Measurements from ENCODE around the gene ZDHHC9.

The ZDHHC9 gene

DNA sequence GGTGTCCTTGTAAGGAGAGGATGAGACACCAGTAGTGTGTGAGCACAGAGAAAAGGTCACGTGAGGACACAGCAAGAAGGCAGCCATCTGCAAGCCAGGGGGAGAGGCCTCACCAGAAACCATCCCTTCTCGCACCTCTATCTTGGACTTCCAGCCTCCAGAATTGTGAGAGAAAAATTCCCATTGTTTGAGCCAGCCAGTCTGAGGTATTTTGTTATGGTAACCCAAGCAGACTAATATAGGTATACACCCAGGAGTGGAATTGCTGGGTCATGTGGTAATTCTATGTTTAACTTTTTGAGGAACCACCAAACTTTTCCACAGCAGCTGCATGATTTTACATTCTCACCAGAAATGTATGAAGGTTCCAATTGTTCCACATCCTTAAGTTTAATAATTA is 25.6 kb downstream of the ZDHHC9 start:
- no peak for DNase-seq

DNA sequence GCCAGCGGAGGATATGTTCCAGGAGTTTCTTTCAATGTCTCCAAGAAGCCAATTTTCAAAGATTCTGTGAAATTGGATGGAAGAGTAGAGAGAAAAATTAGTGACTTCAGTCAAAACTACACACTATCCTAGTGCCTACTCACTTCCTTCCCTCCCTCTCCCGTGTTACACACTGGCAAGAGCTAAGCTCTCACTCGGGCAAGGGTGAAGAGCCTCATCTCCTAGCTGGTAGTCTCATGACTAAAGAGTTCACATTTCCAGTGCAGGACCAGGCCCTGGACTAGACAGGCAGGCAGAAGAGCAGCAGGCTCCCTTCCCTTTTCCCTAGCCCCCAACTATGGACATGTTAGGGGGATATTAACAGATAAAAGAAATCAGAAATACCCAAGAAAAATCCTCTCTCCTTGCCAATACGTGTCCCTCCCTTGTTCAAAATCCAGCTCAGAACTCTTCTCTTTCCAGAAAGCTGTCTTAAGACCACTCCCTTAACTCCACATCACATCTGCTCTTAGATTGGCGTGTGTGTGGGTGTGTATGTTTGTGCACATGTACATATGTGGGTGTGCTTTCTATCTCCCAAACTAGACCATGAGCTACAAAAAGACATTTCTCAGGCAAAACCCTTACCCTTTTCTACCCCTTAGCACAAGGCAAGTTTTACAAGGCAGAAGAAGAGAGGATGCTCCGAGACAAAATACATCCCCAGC is 29.9 kb downstream of the ZDHHC9 start:
- DNase-seq, result no peak

DNA sequence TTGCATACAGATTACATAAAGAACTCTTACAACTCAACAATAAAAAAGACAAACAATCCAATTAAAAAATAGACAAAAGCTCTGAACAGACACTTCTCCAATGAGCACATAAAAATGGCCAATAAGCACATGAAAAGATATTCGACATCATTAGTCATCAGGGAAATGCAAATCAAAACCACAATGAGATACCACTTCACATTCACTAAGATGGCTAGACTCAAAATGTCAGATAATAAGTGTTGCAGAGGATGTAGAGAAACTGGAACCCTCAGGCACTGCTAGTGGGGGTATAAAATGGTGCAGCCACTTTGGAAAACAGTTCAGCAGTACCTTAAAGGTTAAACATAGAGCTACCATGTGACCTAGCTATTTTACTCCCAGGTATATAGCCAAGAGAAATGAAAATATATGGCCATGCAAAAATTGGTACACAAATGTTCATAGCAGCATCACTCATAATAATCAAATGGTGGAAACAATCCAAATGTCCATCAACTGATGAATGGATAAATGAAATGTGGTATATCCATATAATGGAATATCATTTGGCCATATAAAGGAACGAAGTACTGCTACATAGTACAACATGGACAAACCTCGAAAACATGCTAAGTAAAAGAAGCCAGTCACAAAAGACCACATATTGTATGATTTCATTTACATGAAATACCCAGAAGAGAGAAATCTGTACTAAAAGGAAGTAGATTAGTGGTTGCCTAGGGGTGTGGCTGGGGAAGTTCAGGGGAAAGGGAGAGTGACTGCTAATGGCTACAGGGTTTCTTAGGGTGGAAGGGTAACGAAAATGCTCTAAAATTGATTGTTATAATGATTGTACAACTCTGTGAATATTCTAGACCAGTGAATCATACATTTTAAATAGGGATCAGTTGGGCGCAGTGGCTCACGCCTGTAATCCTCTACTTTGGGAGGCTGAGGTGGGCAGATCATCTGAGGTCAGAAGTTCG is 34.6 kb downstream of the ZDHHC9 start:
- no peak for DNase-seq

DNA sequence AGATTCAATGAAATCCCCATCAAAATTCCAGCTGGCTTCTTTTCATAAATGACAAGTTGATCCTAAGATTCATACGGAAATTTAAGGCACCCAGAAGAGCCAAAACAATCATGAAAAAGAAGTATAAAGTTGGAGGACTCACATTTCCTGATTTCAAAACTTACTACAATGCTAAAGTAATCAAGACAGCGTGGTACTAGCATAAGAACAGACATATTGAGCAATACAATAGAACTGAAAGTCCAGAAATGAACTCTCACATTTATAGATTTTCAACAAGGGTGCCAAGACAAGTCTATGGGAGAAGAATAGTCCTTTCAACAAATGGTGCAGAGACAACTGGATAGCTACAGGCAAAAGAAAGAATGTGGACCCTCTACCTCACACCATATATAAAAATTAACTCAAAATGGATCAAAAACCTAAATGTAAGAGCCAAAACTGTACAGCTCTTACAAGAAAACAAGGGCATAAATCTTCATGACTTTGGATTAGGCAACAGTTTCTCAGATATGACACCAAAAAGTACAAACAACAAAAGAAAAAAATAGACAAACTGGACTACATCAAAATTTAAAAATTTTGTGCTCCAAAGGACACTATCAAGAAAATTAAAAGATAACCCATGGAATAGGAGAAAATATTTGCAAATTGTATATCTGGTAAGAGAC is 35.4 kb downstream of the ZDHHC9 start:
- DNase-seq, result no peak

DNA sequence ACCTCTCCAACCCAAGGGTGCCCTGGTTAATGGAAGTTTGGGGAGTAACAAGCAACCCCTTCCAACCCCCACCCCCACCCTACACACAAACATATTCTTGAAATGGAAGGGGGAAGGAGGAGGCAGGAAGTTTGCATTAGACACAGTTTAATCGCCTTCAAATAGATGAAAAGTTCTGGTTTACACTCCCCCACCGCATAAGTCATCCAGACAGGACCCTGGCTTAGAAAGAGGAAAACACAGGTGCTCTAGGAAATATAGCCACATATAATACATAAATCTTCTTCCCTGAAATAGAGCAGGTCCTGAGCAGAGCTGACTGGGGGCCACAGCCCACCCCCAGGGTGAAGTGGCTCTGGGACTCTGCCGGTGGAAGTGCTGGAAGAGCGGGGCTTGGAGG is 38.9 kb downstream of the ZDHHC9 start:
- DNase-seq, result no peak

DNA sequence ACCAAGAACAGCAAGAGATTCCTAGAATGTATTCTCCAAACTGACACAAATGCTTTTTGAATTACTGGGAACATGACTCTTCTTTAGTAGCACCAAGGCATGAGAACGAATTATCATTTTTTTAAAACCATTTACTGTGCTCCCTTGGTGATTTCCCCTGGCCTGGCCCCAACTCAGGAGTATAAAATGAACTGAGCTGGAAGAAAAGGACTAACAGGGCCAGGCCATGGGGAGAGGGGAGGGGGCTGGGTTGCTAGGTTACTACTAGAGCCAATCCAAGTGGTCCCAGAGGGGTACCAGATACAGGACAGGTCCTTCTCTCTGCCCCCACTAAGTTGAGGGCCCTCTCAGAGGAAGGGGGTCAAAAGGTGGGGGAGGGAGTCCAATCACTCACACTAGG is 40.8 kb downstream of the ZDHHC9 start:
- DNase-seq, result no peak

DNA sequence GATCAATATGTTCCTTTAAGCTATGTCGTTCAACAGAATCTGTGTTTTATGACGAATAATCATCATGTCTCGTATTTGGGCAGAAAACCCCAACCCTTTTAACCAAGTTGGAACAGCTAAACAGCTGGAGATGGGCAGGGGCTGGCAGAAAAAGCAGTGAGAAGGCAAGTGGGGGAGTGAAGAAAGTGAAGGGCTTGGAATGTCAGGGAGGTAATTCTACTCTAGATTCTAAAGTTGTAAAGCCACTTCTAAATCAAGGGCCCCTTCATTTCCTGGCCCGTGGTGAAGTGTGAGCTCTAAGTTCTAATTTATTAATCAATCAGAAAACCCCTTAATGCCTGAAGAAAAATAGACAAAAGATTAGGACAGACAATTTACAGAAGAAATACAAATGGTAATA is 43.5 kb downstream of the ZDHHC9 start:
- no peak for DNase-seq

DNA sequence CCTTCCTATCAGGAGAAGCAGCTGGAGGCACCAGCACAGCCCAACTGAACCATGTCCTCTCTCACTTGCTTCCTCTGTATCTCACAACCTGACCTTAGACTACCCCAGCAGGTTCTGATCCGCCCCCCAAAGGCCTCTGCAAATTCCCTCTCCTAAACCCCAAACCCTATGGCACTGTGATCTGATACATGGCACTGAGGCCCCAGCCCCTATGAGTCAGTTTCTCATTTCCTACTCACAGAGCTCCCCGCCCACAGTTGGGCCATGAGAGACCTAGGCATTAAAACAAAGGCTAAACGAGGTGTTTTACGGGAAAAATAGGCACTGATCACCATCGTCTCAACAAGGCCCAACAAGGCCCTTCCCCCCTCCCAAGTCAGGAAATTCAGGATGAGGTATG is 44.8 kb downstream of the ZDHHC9 start:
- DNase-seq, result no peak

DNA sequence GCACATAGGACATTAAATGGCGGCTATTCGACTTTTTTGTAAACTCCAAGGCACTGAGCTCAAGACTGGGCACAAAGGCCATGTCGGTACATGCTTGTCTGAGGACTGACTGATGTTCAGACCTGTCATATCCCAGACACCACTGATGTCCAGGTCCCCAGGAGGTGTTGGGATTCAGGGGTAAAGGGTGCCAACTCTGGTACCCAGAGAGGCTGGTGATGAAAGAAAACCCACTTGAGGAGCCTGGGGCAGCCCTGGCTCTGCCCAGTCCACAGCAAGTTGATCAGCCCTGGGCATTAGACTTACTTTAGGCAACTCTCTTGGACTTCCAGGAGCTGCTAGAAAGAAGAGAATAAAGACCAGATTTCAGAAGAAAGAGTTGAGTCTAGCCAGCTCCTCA is 45.2 kb downstream of the ZDHHC9 start:
- DNase-seq, result no peak

DNA sequence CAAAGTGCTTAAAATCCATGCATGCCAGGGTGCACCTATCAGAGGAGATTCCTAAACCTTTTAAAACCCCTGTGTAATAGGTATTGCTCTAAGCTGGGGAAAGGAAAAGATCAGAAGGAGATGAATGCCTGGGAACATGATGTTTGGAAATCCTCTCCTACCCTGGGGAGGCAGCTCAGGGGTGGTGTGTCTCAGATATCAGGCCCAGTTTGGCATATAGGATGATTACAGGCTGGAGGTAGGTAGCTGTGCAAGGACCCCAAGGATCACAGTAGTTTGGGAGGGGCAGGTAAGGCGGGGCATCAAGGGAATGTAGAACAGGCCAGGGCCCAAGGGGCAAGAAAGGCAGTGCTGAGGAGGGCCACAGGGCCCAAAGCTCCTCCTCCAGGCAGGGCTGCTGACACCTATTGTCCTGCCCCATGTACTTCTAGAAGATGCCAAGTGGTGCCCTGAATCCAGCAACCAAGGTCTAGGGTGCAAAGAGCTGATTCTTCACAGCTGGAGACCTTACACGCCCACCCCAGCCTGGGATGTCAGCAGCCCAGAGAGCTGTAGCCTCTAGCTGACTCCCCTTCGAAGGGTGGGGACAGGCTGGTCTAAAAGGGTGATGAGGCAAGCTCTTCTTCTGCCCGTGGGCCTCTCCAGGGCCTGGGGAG is 46.3 kb downstream of the ZDHHC9 start:
- no peak for DNase-seq

DNA sequence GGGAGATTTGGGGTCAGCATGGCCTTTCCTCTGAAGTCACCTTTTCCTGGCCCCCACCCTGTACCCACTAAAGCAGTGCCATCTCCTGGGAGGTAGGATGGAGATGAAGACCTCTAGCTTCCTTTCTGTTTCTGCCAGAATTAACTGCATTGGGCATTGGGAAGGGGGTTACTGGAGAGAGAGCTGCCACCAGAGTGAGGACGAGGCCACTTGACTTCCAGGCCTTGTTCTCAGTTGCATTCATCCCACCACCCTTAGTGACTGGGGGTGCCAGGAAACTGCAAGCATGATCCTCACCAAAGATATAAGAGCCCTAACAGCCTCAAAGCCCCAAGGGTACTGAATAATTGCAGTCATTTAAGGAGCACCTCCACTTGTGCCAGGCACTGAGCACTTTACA is 48.1 kb downstream of the ZDHHC9 start:
- DNase-seq, result no peak

DNA sequence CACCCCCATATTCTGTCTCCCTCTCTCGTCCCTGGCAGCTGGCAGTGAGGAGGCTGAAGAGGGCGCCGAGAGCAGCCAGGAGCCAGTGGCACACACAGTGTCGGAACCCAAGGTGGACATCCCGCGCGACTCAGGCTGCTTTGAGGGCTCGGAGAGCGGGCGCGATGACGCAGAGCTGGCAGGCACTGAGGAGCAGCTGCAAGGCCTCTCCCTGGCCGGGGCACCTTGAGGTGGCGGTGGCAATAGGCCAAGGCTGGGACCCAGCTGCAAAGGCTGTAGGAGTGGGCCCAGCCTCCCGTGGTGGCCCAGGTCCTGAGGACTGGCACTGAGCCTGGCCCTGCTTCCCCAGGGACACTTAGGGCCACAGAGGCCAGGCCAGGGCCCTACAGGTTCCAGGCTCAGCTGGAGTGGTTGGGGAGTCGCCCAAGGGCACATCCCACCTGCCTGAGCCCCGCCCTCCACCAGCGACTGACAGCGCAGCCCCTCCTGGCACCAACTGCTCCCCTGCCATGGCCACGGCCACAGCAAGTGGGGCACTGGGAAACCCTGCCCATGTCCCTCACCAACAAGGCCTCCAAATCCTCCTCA is 50.0 kb downstream of the ZDHHC9 start:
- DNase-seq, result no peak

DNA sequence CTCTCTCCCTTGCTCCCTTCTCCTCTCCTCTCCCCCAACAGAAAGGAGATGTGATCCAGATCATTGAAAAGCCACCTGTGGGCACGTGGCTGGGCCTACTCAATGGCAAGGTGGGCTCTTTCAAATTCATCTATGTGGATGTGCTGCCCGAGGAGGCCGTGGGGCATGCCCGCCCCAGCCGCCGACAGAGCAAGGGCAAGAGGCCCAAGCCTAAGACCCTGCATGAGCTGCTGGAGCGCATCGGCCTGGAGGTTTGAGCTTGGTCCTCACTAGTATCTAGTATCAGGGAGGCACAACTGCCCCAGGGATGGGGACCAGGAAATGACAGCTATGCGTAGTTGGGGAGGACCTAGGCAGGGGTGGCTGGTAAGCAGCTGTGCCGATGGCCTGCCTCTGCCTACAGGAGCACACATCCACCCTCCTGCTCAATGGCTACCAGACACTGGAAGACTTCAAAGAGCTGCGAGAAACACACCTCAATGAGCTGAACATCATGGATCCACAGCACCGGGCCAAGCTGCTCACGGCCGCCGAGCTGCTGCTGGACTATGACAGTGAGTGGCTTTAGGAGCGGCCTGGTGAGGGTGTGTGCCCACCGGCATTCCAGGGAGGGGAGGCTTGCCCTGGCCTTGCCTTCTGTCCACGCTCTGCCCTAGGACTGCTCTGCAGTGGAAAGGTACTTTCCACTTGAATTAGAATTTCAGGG is 50.9 kb downstream of the ZDHHC9 start:
- no peak for DNase-seq

DNA sequence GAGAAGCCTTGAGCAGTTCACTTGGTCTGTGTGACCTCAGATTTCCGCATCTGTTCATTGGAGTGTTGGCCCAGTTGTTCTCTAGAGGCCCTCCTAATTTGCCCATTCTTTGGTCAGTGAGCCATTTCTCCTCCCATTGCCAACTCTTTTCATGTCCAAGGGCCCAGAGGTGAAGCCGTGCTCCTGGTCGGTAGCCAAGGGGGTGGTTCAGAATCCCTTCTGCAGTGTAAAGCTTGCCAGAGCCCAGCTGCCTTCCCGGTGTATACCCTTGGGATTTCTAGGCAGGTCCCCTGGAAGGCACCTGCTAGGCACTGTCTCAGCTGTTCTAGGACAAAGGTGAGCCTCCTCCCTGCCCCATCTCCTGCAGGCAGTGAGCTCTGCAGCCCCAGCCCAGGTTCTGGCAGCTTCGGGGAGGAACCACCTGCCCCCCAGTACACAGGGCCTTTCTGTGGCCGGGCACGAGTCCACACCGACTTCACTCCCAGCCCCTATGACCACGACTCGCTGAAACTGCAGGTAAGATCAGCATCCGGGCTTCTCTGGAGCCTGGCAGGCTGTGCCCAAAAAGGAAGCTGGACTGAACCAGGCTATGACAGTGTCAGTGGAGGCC is 51.6 kb downstream of the ZDHHC9 start:
- DNase-seq, result no peak

DNA sequence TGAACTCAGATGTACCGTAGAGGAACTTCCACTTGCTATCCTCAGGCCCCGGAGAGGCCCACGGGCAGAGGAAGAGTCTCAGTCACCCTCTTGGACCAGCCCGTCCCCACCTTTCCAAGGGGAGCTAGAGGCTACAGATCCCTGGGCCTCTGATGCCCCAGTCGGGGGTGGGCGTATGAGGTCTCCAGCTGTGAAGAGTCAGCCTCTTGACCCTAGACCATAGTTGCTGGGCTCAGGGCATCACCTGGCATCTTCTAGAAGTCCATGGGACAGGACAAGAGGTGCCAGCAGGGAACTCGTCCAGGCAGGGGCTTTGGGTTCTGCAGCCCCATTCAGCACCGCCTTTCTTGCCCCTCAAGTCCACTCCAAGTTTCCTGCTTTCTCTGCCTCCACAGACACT is 52.4 kb downstream of the ZDHHC9 start:
- DNase-seq, result no peak

DNA sequence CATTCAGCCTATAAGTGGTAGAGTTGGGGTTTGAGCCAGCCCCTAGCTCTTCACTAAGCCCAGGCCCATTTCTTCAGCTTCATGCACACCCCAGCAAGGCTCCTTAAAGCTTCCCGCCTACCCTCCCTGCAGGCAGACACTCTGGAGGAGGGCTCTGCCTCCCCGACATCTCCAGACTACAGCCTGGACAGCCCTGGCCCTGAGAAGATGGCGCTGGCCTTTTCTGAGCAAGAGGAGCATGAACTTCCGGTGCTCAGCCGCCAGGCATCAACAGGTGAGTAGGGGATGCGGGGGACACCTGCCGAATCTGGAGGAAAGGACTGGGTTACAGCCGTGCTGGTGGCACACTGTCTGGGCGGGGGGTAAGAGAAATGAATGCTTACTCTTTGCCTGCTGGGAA is 52.9 kb downstream of the ZDHHC9 start:
- no peak for DNase-seq

DNA sequence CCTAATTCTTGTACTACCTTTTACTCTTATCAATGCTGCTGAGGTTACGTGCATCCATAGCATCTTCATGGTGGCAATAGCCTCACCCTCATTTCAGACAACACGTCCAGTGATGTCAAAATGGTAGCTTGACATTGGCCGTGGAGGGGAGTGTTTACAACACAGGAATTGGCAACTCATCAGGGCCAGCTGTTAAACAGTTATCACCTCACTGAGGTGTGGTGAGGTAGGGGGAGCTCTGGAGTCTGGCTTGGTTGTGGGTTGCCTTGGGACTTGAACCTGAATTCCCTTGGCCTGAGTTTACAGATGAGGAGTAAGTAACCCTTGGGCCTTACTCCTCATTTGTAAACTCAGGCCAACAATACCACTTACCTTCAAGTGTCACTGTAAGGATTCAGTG is 53.5 kb downstream of the ZDHHC9 start:
- DNase-seq, result no peak

DNA sequence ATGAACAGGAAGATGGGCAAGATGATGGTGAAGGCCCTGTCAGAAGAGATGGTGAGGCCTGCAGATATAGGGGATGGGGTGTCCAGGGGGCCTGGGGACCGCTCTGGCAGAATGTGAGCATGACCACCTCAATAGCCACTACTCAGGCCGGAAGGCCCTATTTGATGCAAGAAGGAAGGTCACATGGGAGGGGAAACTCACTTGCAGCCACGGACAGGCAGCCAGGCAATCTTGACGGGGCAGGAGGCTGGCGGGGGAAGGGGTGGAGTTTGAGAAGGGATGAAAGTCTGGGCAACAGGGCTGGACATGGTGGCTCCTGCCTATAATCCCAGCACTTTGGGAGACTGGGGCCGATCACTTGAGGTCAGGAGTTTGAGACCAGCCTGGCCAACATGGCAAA is 55.2 kb downstream of the ZDHHC9 start:
- DNase-seq, result no peak

DNA sequence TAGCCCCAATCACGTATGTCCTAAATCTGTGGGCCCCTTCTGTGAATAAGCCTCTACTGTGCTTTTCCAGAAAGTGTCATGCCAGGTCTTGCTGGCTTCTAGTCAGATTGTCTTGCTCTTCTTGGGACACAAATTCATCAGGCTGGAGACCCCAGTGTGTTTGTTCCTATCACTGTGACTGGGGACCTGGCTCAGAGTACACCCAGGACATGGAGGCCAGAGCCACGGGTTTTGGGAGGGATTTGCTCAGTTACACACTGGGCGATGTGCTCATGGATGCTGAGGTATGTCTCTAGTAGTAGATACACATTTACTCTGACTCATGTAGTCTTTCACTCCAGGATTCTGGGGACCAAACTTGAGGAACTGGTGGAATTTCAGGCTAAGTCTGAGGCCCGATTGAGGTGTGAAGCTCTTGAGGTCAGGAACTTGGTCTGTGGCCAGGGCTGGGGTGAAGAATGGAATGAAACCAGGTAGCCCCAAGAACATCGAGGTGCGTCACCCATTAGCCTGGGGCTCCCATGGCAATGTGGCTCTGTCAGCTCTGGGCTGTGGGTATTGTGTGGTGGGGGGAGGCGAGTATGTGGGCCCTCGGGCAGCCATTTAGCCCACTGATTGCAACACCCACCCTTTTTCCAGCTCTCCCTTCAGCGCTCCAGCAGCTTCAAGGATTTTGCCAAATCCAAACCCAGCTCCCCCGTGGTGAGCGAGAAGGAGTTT is 56.2 kb downstream of the ZDHHC9 start:
- DNase-seq, result no peak

DNA sequence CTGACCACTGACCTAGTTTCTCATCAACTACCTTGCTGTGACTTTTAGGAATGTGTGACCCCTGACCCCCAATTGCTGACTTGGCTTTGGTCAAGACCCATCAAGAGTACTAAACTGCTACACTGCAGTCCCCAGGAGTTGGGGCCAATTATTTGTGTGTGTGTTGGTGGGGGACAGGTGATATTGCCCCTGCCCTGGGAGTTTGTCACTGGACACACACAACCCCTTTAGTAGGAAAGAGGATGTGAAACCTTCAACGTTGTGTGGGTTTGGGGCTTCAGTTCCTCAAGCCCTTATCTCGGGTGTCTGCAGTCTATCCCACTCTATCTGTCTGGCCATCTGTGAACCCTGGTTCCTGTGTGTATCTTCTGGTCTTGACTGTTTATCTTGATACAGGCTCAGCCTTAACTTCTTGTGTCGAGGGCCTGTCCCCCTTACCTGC is 57.5 kb downstream of the ZDHHC9 start:
- no peak for DNase-seq

All from effector CD4-positive, alpha-beta T cell (primary cell).